ENCODE measurements around the gene CIDEB.

DNA sequence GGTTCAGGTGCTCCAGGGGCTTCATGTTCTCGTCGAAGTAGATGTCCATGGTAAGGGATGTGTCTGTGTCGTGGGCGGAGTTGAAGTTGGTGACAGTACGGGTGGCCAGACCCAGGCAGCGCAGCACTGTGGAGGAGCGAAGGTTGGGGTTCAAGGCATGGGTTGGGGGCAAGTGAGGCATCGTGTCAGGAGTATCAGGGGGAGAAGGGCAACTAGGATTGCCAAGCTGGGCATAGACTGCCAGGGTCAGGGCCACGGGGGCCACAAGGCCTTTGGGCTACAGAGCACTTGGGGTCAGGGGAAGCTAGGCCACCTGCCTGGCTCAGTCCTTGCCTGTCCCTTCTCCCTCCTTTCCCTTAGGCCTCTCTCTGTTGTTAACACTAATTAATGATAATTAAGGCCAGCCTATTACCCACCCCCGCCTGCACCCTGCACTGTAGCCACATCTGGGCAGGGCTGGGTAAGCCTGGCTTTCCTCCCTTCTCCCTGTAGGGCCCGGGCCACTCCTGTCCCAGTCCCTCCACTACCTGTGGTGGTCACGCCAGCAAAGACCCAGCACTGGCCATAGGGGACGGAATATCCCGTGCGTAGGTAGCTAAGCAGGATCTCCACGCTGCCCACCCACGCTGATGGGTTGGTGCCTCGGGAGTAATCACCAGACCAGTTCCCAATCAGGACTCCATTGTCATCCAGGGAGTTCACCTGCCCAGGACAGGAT lies 49.1 kb downstream of the CIDEB start:
- TF ChIP-seq, protein P1, sequence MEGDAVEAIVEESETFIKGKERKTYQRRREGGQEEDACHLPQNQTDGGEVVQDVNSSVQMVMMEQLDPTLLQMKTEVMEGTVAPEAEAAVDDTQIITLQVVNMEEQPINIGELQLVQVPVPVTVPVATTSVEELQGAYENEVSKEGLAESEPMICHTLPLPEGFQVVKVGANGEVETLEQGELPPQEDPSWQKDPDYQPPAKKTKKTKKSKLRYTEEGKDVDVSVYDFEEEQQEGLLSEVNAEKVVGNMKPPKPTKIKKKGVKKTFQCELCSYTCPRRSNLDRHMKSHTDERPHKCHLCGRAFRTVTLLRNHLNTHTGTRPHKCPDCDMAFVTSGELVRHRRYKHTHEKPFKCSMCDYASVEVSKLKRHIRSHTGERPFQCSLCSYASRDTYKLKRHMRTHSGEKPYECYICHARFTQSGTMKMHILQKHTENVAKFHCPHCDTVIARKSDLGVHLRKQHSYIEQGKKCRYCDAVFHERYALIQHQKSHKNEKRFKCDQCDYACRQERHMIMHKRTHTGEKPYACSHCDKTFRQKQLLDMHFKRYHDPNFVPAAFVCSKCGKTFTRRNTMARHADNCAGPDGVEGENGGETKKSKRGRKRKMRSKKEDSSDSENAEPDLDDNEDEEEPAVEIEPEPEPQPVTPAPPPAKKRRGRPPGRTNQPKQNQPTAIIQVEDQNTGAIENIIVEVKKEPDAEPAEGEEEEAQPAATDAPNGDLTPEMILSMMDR (IDR thresholded peaks at IDR 0.05), result no peak
- TF ChIP-seq POLR2A (IDR thresholded peaks at IDR 0.05), result no peak

All from heart left ventricle (tissue), 13 donors.